IPS-NIHi7 (cell line): ENCODE data around the gene STK32C.
"Not testable (repeated sequence)": the region's sequence is repeated elsewhere in the genome, so short reads cannot be mapped to it uniquely, and the experiment has no call there.

Experiments
- DNase-seq: peaks from one replicate; pipeline ENCODE4 v3.0.0; 2012; ENCODE audit warnings: mixed read lengths; ENCODE audit errors: extremely low spot score

Gene STK32C

GRCh38 chr10:132267916-132268315, 39.8 kb downstream of the STK32C start:
- not testable (repeated sequence) for DNase-seq

DNA sequence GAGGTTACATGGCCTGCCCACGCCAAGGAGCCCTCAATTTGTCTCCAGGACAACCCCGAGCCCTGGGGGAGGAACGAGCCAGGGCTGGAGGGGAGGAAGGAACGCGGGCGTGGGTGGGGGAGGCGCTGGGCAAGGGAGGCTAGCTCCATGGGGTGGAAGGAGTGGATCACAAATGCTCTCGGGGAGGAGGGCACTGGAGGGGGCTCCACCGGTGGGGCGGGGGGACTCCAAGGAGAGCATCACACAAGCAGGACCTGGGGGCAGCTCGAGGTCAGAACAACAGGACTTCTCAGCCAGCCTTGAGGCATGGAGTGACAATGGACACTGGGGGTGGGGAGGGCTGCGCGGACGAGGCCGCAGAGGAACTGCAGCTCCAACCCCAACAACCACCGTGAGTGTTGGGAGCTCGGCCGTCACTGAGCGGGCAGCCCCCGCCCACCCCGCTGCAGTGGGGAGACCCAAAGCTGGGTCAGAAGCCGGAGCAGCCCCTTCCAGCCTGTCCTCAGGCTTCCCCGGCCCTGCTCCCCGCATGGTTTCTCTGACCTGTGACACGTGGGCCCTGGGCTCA, 41.1 kb downstream of the STK32C start:
- DNase-seq: no peak

GRCh38 chr10:132265890-132266496, 41.8 kb downstream of the STK32C start:
- DNase-seq: no peak

DNA sequence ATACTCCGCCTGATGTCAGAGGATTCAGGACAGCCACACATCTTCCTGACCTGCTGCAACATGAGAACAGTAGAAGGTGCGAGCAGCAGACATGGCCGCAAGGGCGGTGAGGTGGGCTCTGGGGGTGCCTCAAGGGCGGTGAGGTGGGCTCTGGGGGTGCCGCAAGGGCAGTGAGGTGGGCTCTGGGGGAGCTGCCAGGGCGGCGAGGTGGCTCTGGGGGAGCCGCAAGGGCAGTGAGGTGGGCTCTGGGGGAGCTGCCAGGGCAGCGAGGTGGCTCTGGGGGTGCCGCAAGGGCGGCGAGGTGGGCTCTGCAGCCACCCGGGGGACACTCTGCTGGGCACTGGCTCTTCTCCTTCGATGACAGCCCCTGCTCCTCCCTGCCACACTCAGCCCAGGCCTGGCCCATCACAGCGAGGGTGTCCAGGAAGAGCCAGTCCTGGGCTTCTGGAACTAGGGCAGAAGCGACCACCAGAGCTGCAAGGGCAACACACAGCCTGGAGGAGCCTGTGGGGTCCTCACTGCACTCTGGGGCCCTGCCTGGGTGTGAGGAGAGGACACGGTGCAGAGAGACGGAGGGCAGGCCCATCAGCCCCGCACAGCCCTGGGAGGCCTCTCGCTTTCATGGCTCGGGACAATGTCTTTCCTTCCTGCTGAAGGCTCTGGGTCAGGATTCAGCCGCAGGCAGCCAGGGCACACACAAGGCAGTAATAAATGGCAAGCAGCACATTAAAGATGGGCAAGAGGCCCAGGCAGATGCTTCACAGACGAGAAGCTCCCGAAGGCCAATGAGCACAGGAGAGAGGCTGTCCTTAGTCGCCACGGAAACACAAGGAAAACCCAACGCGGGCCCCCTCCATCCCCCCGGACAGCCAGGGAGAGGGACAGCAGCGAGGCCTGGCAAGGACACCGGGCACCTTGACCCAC, 42.5 kb downstream of the STK32C start:
- DNase-seq: no peak

DNA sequence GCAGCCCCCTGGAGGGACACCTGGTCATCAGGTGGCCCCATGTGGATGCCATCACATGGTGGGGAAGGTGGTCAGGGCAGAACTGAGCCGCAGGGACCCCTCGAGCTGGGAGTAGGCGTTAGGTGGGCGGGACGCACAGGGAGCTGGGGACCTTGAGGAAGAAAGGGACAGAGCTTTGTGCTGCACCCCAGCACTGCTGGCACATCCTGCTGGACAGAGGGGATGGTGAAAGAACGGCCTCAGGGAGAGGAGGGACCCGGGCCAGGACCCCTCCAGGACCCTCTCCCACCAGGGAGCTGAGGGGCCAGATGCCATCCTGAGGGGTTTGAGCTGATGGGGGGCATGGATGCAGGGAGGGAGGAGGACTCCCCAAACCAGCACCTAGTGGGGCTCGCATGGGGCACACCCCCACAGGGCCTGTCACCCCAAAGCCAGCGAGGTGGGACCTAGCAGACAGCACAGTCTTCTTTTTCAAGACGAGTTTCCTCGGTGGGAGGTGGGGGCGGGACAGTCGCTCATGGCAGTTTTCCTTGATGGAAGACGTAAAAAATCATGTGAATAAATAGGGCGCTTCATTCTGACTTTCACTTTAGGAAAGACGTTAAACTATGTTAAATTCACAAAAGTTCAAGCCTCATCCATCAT, 43.3 kb downstream of the STK32C start:
- DNase-seq: no peak

- DNase-seq: no peak
These were observed 43.9 kb downstream of the STK32C start for GRCh38 chr10:132263866-132264265.

DNA sequence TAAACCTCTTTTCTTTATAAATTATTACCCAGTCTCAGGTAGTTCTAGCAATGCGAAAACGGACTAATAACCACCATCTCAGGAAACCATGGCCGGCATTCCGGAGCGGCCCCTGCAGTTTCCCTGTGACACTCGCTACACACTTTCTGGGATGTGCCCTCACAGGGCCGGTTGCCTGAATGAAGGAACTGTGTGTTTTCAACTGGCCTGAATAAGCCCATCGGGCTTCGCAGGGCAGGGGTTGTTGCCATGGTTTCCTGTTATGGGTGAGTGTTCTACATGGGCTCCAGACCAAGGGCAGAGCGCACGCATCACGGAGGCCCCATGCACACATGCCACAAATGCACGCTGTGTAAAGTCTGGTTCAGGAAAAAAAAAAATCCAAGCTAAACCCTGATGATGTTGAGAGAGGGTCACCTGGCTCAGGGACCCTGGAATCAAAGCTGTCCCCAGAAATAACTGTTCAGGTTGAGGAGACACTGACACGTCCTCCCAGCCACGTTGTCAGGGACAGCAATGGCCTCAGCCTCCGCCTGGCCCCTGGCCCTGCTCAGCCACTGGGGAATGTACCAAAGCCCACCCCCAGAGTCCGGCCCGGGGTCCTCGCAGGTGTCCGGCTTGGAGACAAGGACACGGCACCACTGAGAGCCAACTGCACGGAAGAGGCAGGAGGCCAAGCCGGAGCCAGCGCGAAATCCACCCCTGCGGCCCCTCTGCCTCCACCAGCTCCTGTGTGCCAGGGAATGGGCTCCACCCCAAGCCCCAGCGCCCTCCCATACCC, 47.9 kb downstream of the STK32C start:
- DNase-seq: no peak

DNA sequence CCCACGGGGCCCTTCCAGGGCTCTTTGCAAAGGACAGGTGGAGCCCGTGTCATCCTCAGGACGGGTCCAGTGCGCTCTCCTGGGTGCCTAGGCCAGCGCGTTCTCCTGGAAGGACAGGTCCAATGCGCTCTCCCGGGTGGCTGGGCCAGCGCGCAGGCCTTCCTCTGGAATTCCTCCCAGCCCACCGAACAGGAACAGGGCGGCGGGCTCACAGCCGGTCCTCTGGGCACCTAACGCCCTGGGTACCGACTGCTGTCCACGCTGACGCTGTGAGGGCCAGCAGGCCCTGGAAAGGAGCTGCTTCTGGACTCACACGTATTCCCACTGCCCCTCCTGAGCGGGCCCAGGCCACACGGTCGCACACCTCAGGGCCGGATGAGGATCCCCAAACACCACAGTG, 49.3 kb downstream of the STK32C start:
- DNase-seq: no peak

DNA sequence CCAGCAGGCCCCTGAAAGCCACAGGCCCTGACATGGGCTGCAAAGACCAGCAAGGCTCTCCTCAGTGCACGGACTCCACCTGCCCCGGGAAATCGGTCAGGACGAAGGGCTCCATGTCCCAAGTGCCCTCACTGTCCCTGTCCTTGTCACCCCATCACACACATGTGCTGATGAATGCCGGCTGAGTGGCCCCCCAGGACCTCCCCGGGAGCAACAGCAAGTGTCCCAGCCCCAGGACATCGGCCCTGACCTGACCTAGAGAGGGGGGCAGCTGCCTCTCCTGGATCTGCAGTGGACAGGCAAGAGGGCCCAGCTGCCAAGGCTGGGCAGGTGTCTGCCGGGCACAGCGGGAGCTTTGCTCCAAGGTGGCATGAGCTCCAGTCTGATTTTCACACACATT, 49.8 kb downstream of the STK32C start:
- DNase-seq: no peak

DNA sequence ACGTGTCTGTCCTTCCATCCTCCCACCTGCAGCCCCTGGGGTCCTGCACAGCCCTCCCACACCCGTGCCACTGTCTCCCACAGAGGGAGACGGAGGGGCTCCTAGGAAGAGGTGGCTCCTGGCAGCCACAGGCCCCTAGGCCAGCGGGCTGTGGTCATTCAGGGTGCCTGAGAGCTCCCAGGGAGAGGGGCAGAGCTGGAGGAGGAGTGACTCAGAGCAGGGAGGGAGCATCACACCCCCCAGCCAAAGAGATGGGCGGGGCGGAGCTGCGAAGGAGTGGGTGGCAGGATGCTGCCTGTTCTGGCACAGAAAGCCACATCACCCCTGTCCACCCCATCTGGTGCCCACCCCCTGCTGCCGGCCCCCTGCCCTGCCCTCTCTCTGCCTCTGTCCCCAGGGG, 50.5 kb downstream of the STK32C start:
- DNase-seq: peak; percentile 43

DNA sequence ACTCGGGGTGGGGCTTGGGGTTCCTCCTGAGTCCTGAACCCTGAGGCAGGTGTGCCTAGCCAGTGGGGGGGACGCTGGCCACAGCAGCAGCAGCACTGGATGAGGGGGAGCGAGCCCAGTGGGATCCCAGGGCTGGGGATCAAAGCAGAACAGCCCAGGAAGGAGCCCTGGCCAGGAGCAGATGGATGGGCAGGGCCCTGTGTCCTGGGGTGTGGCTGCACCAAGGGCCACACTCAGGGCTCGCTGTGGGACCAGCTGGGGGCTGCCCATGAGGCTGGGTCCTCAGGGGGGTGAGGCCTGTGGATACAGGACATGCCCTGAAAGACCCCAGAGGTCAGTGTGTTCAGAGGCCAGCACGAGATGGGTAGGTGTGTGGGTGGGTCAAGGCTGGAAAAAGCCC, 50.9 kb downstream of the STK32C start:
- DNase-seq: no peak

DNA sequence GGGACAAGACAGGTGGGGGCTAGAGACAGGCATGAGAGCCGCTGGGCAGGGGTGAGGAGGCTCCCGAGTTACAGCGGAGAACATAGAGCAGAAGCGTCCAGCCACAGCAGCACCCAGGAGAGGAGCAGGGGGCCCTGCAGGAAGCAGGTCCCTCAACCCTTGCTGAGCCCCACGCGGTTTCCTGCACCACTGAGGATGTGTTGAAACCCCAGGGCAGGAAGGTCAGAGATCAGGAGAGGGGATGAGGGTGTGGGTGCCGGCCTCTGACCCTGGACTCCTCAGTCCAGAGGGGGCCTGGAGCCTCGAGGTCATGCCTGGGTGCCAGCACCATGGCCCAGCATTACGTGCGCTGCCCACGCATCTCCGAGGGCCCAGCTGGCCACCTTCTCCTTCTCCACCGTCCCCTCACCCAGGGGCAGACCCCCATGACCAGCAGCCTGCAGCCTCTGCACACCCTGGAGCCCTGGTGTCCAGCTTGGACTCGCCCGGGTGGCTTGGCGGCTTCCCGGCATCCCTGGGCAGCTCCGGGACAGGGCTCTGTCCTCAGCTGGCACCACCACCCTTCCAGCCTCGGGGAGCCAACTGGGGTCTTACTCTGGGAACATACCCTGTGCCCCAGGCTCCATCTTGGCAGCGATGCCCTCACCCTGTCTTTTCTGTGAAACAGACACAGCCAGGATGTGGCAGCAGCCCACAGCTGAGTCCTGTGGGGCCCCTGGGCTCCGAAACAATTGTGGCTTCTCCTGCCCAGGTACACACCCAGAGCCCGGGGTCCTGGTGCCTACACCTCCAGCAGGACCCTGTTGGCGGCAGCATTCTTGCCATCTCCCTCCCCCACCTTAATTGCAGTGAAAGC, 52.0 kb downstream of the STK32C start:
- no peak for DNase-seq

- no peak for DNase-seq
These were observed 52.9 kb downstream of the STK32C start for GRCh38 chr10:132254841-132255240.

DNA sequence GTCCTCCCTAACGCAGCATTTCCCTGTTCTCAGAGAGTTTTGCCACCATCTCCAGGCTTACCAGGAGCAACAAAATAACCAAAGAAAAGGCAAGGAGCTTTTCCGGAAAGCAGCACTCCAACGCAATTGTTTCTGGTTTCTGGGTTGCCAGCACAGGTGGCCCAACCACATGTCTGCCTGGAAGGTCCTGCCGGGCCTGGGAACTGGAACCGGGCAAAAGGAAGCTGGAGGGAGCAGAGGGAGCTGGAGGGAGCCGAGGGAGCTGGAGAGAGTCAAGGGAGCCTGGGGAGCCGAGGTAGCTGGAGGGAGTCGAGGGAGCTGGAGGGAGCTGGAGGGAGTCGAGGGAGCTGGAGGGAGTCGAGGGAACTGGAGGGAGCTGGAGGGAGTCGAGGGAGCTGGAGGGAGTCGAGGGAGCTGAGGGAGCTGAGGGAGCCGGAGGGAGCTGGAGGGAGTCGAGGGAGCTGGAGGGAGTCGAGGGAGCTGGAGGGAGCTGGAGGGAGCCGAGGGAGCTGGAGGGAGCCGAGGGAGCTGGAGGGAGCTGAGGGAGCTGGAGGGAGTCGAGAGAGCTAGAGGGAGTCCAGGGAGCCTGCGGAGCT, 54.6 kb downstream of the STK32C start:
- peak; percentile 45 for DNase-seq

GRCh38 chr10:132252412-132252811, 55.3 kb downstream of the STK32C start:
- DNase-seq: peak; percentile 48

DNA sequence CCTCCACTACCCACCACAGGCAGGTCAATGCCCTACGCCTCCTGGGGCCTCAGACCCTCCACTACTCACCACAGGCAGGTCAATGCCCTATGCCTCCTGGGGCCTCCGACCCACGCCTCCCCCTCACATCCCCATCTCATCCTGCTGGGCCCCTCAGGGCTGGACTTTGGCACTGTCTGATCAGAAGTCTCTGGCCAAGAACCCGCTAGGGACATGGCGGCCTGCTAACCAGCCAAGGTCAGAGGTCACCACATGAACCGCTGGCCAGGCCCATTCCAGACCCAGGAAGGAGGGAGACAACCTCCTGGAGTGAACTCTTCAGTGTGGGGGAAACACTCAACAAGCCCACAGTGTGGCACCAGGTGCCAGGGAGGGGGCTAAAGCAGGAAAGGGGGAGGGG, 55.8 kb downstream of the STK32C start:
- no peak for DNase-seq

DNA sequence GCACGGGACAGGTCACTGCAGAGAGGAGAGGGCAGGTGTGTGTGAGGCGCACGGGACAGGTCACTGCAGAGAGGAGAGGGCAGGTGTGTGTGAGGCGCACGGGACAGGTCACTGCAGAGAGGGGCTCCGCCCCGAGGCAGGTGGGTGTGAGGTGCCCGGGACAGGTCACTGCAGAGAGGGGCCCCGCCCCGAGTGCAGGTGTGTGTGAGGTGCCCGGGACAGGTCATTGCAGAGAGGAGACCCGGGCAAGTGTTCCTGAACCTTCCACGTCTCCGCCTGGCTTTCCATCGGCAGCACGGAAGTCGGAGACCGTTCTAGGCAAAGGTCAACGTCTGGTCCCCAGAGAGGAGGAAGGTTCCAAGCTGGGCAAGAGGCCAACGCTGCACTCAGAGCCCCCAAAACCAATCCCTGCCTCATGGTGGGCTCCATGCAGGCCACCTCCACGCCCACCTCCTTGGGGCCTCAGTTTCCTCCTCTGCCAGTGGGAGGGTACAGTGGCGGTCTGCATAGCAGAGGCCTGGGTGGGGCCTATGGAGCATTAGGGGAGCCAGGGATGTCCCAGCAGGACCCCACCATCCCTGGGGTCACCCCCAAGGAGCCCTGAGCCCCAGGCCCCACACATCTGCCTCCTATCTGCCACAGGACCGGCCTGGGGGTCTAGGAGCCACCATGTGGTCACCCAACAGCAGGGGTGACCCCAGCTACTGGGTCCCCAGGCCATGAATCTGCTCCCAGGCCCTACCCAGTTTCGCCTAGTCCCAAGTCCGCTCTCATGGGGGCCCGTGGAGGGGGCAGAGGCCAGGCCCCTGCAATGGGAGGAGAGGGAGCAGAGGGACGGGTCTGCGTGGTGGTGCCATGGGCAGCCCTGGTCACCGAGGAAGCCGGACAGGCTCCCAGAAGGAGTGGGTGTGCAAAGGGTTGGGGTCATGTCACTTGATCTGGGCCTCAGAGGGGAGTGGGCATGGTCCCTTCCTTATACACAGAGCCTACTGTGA, 57.0 kb downstream of the STK32C start:
- DNase-seq: no peak

DNA sequence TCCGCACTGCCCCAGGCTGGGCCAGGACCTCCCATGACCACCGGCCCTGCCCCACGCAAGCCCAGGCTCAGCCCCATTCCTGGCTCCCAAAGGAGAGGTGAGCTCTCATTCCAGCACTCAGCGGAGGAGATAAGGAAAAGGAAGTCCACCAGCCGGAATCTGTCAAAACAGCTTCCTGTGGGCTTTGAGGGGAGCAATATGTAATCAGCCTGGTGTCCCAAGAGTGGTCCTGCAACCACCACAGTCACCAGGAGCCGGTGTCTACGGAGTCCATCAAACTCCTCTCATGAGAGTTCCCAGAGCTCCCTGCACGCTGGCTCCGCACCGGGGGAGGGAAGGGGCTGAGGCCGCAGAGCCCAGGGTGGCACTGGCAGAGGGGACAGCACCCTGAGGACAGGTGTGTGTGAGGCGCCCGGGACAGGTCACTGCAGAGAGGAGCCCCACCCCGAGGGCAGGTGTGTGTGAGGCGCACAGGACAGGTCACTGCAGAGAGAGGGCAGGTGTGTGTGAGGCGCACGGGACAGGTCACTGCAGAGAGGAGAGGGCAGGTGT, 57.9 kb downstream of the STK32C start:
- no peak for DNase-seq

GRCh38 chr10:132249226-132249724, 58.5 kb downstream of the STK32C start:
- no peak for DNase-seq
